Measurements from ENCODE around the gene COA5.

Gene COA5

GRCh38 chr2:98554116-98554861, 54.0 kb downstream of the COA5 start:
- DNase-seq = no peak

GRCh38 chr2:98552499-98553179, 55.7 kb downstream of the COA5 start:
- DNase-seq = no peak

GRCh38 chr2:98551316-98551715, 57.0 kb downstream of the COA5 start:
- DNase-seq = no peak

GRCh38 chr2:98550165-98550564, 58.1 kb downstream of the COA5 start:
- no peak for DNase-seq

Data from anterior cingulate cortex (tissue), 58 donors.